ENCODE measurements around the gene CNTN4.

The CNTN4 gene

GRCh38 chr3:2599471-2599870, 500.8 kb downstream of the CNTN4 start:
- Histone ChIP-seq H3K9me3 (ENCODE audit: insufficient read depth, low read length, severe bottlenecking) (no peaks in the 10 kb centered on the region), H2AFZ (ENCODE audit: low read depth, low read length) (no peak overlapping the region), H3K4me3 (ENCODE audit: low read depth in 1 of 2, low read length in 2 of 2) (no peak overlapping the region), H4K20me1 (ENCODE audit: insufficient read depth, low read length) (no peaks in the 10 kb centered on the region), H3K27me3 (ENCODE audit: insufficient read depth, low read length, poor library complexity) (no peaks in the 10 kb centered on the region), H3K4me2 (ENCODE audit: insufficient read depth, low read length) (no peak overlapping the region), H3K79me2 (ENCODE audit: insufficient read depth, low read length) (no peaks in the 10 kb centered on the region), H3K4me1 (ENCODE audit: insufficient read depth, low read length) (no peaks in the 10 kb centered on the region), H3K27ac (ENCODE audit: low read length) (no peak overlapping the region), H3K36me3 (ENCODE audit: insufficient read depth, low read length) (no peaks in the 10 kb centered on the region), H3K9ac (ENCODE audit: low read depth, low read length) (no peak overlapping the region)
- DNase-seq = no peak
- no peak for ATAC-seq (ENCODE audit: insufficient read depth, low read depth)
- TF ChIP-seq CTCF (IDR thresholded peaks at IDR 0.05; ENCODE audit: borderline replicate concordance, extremely low read depth, low read length, poor library complexity, severe bottlenecking) (no peak), EZH2 (IDR thresholded peaks at IDR 0.05; ENCODE audit: borderline replicate concordance, low read depth, low read length, severe bottlenecking) (no peak)

GRCh38 chr3:2603692-2604289, 505.1 kb downstream of the CNTN4 start:
- ATAC-seq (ENCODE audit: insufficient read depth, low read depth) (no peak), DNase-seq (no peak)
- Histone ChIP-seq H3K79me2 (ENCODE audit: insufficient read depth, low read length) (no peaks in the 10 kb centered on the region), H4K20me1 (ENCODE audit: insufficient read depth, low read length) (no peaks in the 10 kb centered on the region), H3K36me3 (ENCODE audit: insufficient read depth, low read length) (no peaks in the 10 kb centered on the region), H2AFZ (ENCODE audit: low read depth, low read length) (no peak overlapping the region), H3K9me3 (ENCODE audit: insufficient read depth, low read length, severe bottlenecking) (no peaks in the 10 kb centered on the region), H3K4me2 (ENCODE audit: insufficient read depth, low read length) (no peak overlapping the region), H3K27me3 (ENCODE audit: insufficient read depth, low read length, poor library complexity) (no peaks in the 10 kb centered on the region), H3K9ac (ENCODE audit: low read depth, low read length) (no peak overlapping the region), H3K27ac (ENCODE audit: low read length) (no peak overlapping the region), H3K4me3 (ENCODE audit: low read depth in 1 of 2, low read length in 2 of 2) (no peak overlapping the region), H3K4me1 (ENCODE audit: insufficient read depth, low read length) (no peaks in the 10 kb centered on the region)
- no peak for TF ChIP-seq EZH2 (IDR thresholded peaks at IDR 0.05; ENCODE audit: borderline replicate concordance, low read depth, low read length, severe bottlenecking)
- TF ChIP-seq CTCF (IDR thresholded peaks at IDR 0.05; ENCODE audit: borderline replicate concordance, extremely low read depth, low read length, poor library complexity, severe bottlenecking) = no peak

GRCh38 chr3:2614578-2614977, 515.9 kb downstream of the CNTN4 start:
- Histone ChIP-seq H3K9ac (ENCODE audit: low read depth, low read length) (no peak overlapping the region), H3K4me1 (ENCODE audit: insufficient read depth, low read length) (no peaks in the 10 kb centered on the region), H3K27me3 (ENCODE audit: insufficient read depth, low read length, poor library complexity) (no peaks in the 10 kb centered on the region), H2AFZ (ENCODE audit: low read depth, low read length) (no peak overlapping the region), H3K4me2 (ENCODE audit: insufficient read depth, low read length) (no peak overlapping the region), H4K20me1 (ENCODE audit: insufficient read depth, low read length) (no peaks in the 10 kb centered on the region), H3K79me2 (ENCODE audit: insufficient read depth, low read length) (no peaks in the 10 kb centered on the region), H3K27ac (ENCODE audit: low read length) (no peak overlapping the region), H3K36me3 (ENCODE audit: insufficient read depth, low read length) (no peaks in the 10 kb centered on the region), H3K4me3 (ENCODE audit: low read depth in 1 of 2, low read length in 2 of 2) (no peak overlapping the region), H3K9me3 (ENCODE audit: insufficient read depth, low read length, severe bottlenecking) (no peaks in the 10 kb centered on the region)
- no peak for DNase-seq
- TF ChIP-seq CTCF (IDR thresholded peaks at IDR 0.05; ENCODE audit: borderline replicate concordance, extremely low read depth, low read length, poor library complexity, severe bottlenecking) = no peak
- TF ChIP-seq EZH2 (IDR thresholded peaks at IDR 0.05; ENCODE audit: borderline replicate concordance, low read depth, low read length, severe bottlenecking) = no peak
- ATAC-seq (ENCODE audit: insufficient read depth, low read depth) = no peak

GRCh38 chr3:2615080-2615479, 516.4 kb downstream of the CNTN4 start:
- no peaks in the 10 kb centered on the region for H3K79me2 ChIP-seq (ENCODE audit: insufficient read depth, low read length)
- no peaks in the 10 kb centered on the region for H3K36me3 ChIP-seq (ENCODE audit: insufficient read depth, low read length)
- H3K27me3 ChIP-seq (ENCODE audit: insufficient read depth, low read length, poor library complexity) = no peaks in the 10 kb centered on the region
- ATAC-seq (ENCODE audit: insufficient read depth, low read depth) (no peak), DNase-seq (no peak)
- H3K9ac ChIP-seq (ENCODE audit: low read depth, low read length) = no peak overlapping the region
- TF ChIP-seq CTCF (IDR thresholded peaks at IDR 0.05; ENCODE audit: borderline replicate concordance, extremely low read depth, low read length, poor library complexity, severe bottlenecking) (no peak), EZH2 (IDR thresholded peaks at IDR 0.05; ENCODE audit: borderline replicate concordance, low read depth, low read length, severe bottlenecking) (no peak)
- H2AFZ ChIP-seq (ENCODE audit: low read depth, low read length) = no peak overlapping the region
- H3K9me3 ChIP-seq (ENCODE audit: insufficient read depth, low read length, severe bottlenecking) = no peaks in the 10 kb centered on the region
- H3K4me1 ChIP-seq (ENCODE audit: insufficient read depth, low read length) = no peaks in the 10 kb centered on the region
- H3K4me2 ChIP-seq (ENCODE audit: insufficient read depth, low read length) = no peak overlapping the region
- H3K27ac ChIP-seq (ENCODE audit: low read length) = no peak overlapping the region
- no peak overlapping the region for H3K4me3 ChIP-seq (ENCODE audit: low read depth in 1 of 2, low read length in 2 of 2)
- H4K20me1 ChIP-seq (ENCODE audit: insufficient read depth, low read length) = no peaks in the 10 kb centered on the region

Data from DND-41 (cell line).